Smooth muscle cell of bladder (primary cell): ENCODE measurements around the gene P2RY8. TPM values are rescaled to one million over a fixed set of nuclear protein-coding genes. Genes with fewer than 3 reads are reported as not detected.

Experiments used
- total RNA-seq: library from RNA; depleted of rRNA; stranded (reverse); fragments of >200 nt; gene quantifications from 2 replicates; pipeline ENCODE4 v1.2.3, GENCODE V29; 2014

Gene P2RY8, protein sequence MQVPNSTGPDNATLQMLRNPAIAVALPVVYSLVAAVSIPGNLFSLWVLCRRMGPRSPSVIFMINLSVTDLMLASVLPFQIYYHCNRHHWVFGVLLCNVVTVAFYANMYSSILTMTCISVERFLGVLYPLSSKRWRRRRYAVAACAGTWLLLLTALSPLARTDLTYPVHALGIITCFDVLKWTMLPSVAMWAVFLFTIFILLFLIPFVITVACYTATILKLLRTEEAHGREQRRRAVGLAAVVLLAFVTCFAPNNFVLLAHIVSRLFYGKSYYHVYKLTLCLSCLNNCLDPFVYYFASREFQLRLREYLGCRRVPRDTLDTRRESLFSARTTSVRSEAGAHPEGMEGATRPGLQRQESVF
- not detected in 2 replicates for total RNA-seq

DNA sequence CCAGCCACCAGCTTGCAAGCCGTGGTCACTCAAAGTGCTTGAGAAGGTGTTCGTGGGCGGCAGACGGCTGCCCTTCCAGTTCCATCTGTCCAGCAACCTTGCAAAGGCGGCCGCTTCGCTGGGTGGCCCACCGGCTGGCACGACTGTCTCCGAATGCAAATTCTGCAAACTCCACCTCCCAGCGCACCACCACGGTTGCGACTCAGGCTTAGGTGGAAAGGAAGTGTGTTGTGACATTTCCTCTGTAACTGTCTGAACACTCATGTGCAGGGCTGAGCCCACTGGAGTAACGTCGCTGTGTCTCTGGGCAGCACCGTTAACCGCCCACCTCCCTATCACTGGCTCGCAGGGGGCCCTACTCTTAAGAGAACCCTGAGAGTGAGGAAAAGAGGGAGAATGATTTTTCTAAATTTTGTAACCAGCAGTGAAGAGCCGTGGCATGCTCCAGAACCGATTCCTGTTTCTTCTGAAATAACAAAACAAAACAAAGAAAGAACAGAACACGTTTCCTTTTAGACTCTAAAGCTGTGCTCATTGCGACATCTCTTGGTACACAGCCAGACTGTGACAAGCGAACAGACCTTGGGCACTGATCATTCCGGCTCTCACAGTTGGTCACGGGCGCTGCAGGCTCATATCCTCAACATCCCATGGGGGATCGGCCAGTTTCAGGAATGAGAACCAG is at the start of gene P2RY8:
TSS of gene P2RY8 (minus strand) at position 155 of the 685 bp plus-strand sequence. CDS start 70,627 bp downstream, outside the sequence.

GRCh38 chrX:1452516-1453394 is 84.2 kb downstream of the P2RY8 start, which contains the start of gene ASMTL:
Gene ASMTL, minus strand, starts transcription at chrX:1452909. Its CDS starts 69 bp downstream, at chrX:1452840.

Other genes with a start within 250 kb of the P2RY8 start
- gene IL3RA, start 200.4 kb downstream of the P2RY8 start, total RNA-seq: 0.09 TPM in 1 of 2 replicates, not detected in the other
- 193 and 225 TPM in 2 replicates for gene SLC25A6, start 145.1 kb downstream of the P2RY8 start, total RNA-seq
- gene ASMTL, start 84.3 kb downstream of the P2RY8 start, total RNA-seq: 13.1 and 14.1 TPM in 2 replicates
- gene AKAP17A, start 54.4 kb upstream of the P2RY8 start, total RNA-seq: 18.3 and 19.2 TPM in 2 replicates
- not detected in 2 replicates for gene ASMT, start 77.9 kb upstream of the P2RY8 start, total RNA-seq